HG02588 (cell line): ENCODE results near the gene PTGES2.
A peak's percentile ranks its signal among the peaks of the same experiment; 100 is the strongest.

Experiments
- ATAC-seq: cut with Tn5 transposase; IDR thresholded peaks from one replicate; pipeline ENCODE4 v1.9.1; 2021; ENCODE audit warnings: mild to moderate bottlenecking, moderate library complexity; ENCODE audit not compliant: unreplicated experiment

Gene PTGES2

DNA sequence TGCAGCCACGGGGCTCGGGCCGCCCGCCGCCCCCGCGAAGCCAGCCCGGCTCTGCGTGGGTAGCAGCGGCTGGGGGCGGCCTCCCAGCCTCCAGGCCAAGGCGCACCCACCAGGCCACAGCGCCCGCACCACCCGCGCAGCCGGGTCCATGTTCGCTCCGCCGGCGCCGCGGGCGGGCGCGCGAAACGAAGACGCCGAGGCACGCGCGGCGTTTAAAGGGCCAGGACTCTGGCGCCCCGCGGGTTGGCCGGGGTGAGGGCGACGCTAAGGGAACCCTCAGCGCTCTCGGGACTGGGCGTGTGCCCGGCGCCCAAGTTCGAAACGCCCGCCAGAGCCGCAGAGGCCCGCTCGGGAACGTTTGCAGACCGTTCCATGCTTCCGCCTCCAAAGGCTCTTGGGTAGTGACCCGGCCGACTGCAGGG, at the start of gene PTGES2:
TSS of gene PTGES2 (minus strand) at position 162 of the 422 bp plus-strand sequence. CDS start at position 150, 12 bp downstream.
- ATAC-seq, result peak; percentile 50

- no peak for ATAC-seq
These were observed 48.2 kb upstream of the PTGES2 start for GRCh38 chr9:128175726-128176125.

GRCh38 chr9:128175102-128175563, 47.6 kb upstream of the PTGES2 start:
- ATAC-seq, result no peak

GRCh38 chr9:128174062-128174461, 46.5 kb upstream of the PTGES2 start:
- no peak for ATAC-seq

DNA sequence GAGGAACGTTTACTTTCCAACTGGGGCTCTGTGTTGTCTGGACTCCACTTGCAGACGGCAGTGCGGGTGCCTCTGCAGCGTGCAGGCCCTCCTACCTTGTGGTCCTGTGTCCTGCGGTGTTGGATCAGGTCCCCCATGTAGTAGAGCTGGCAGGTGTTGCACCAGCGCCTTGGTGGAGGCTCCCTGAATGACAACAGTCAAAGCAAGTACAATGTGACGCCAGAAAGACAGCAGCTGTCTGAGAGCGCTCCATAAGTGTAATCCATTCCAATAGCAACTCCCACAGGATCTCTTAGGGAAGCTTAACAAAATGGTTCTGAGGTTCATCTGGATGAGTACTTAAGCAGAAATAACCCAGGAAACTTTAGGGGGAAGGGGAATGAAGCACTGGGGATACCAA, 42.4 kb upstream of the PTGES2 start:
- no peak for ATAC-seq

GRCh38 chr9:128169492-128169891, 42.0 kb upstream of the PTGES2 start:
- no peak for ATAC-seq

- ATAC-seq, result no peak
These were observed 41.3 kb upstream of the PTGES2 start for GRCh38 chr9:128168731-128169308.

- no peak for ATAC-seq
These were observed 39.7 kb upstream of the PTGES2 start for GRCh38 chr9:128167209-128167608.

GRCh38 chr9:128166169-128166568, 38.6 kb upstream of the PTGES2 start:
- ATAC-seq, result no peak

DNA sequence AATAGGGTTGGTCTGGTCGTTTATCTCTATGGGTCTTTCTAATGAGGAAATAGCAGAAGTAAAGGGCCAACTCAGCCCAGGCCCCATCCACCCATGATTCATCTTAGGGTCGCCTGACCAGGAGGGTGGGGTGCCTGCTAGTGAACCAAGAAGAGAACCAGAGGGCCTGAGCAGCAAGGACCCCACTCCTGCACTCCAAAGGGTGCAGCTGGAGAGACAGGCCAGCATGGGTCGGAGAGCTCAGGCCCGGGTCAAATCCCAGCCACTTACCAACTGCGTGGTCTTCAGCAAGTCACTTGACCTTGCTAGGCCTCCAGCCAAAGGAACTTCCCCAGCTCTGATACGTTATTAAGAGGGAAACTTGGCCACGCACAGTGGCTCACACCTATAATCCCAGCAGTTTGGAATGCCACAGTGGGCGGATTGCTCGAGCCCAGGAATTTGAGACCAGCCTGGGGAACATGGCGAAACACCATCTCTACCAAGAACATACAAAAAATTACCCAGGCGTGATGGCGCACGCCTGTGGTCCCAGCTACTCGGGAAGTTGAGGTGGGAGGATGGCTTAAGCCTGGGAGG, 36.9 kb upstream of the PTGES2 start:
- ATAC-seq, result no peak

DNA sequence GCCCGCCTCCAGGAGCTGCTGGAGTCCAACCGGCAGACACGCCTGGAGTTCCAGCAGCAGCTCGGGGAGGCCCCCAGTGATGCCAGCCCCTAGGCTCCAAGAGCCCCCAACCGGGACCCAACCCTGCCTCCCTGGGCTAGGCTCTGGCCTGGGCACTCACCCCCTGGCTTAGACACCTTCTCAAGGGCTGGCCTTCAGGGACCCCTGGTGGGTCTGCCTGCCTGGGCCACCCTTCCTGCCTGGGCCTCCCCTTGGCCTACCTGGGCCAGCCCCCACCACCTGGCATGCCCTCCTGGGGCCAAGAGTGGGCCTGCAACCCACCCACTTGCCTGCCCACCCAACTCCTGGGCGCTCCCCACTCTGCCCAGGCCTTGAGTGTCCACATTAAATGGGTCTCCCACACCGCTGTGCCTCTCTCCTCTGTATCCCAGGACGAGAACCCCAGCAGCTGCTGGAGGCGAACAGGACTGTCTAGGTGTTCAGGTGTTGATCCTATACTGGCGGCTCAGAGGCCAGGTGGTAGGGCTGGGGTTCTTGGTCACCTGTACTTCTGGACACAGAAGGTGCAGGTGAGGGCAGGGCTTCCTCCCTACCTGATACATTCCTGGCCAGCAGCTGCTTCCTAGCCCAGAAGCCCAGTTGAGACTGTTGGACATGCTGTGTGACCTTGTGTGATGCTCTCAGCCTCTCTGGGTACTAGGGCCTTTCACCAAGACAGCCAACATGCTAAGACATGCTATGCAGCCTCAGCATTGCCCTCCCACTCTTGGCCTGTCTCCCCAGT, 36.2 kb upstream of the PTGES2 start:
- no peak for ATAC-seq

GRCh38 chr9:128163027-128163515, 35.5 kb upstream of the PTGES2 start:
- ATAC-seq, result no peak

DNA sequence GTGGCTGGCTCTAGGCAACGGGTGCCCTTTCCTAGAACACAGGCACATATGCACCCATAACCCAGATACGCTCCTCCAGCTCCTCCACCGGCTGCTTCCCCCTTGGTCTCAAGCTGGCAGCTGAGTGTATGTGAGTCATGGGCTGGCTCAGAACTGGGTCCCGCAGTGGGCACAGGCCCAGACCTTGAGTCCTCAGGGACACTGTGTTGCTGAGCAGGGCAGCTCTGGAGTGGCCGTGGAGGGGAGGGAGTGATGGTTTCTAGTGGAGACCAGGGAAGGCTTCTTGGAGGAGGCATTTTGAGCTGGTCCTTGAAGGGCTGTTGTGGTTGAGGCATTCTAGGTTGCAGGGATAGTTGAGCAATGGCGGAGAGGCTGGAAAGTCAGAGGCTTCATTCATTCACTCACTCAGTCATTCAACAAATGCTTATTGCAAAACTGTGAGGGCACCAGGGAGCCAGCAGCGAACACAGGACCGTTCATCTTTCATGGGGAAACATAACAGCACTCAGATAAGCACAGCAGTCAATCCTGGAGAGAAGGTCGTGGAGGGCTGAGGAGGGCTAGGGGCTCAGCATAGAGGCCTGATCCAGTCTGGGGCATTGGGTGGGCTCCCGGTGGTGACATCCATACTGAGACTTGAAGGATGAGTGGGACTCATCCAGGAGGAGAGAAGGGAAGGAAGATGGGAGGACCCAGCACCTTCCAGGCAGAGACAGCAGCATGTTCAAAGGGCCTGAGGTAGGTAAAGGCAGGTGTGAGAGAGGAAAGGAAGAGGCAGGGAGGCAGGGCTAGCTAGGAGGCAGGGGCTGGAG, 34.9 kb upstream of the PTGES2 start:
- no peak for ATAC-seq

DNA sequence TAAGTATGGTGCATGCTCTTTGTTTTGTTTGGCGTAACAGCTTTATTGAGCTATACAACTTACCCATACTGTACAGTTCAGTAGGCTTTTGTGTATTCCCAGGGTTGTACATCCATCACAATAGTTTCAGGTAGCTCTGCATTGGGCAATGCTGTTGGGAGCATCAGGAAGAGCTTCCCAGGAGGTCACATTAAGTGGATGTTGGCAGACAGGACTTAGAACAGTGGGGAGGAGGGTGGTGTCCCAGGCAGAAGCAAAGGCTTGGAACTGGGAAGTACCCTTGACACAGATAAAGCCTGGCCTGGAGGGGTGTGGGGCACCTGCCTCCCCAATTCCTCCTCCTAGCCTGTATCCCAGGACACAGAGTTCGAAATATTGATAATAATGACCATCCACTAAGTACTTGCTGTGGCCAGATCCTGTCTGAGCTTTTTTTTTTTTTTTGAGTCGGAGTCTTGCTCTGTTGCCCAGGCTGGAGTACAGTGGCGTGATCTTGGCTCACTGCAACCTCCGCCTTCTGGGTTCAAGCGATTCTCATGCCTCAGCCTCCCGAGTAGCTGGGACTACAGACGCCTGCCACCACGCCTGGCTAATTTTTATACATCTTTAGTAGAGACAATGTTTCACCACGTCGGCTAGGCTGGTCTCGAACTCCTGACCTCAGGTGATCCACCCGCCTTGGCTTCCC, 33.8 kb upstream of the PTGES2 start:
- ATAC-seq, result no peak

- no peak for ATAC-seq
These were observed 33.1 kb upstream of the PTGES2 start for GRCh38 chr9:128160603-128160987.

- peak; percentile 74 for ATAC-seq
These were observed 32.5 kb upstream of the PTGES2 start, which contains the start of gene BBLN for GRCh38 chr9:128159784-128160602. Gene BBLN (plus strand): TSS chr9:128160265. CDS start chr9:128160408, 143 bp downstream.

DNA sequence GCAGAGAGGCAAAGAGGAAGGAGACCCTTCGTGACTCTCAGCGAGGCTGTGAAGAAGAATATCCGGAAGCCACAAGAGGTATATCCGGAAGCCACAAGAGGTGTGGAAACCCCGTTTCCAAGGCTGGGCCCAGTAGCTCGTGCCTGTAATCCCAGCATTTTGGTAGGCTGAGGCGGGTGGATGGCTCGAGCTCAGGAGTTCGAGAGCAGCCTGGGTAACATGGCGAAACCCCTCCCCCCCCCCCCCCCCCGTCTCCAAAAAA, 31.9 kb upstream of the PTGES2 start:
- ATAC-seq, result no peak

GRCh38 chr9:128155736-128156500, 28.4 kb upstream of the PTGES2 start:
- ATAC-seq, result no peak
